WTC11 (cell line): Measurements from ENCODE around the gene UNC50. TPM values are rescaled to one million over a fixed set of nuclear protein-coding genes. Genes with fewer than 3 reads are reported as not detected.

ENCODE experiments used
- ATAC-seq: fragments of 200-7000 bp; cut with Tn5 transposase; 2 replicates; pipeline ENCODE4 v1.10.0; 2021; ENCODE audit warnings: mild to moderate bottlenecking, moderate library complexity
- CTCF ChIA-PET: fragments of 300-600 bp; sonication (Branson Sonifier 250); formaldehyde crosslinking; loops from one replicate; lab custom pipeline; 2021; ENCODE audit warnings: antibody characterized with exemption; lab: Charles Lee
- POLR2A ChIA-PET: fragments of 350-600 bp; sonication (Branson Sonifier 250); formaldehyde crosslinking; loops from one replicate; lab custom pipeline; 2021; ENCODE audit warnings: antibody characterized with exemption; lab: Charles Lee
- DNase-seq: peaks from one replicate; pipeline ENCODE4 v3.0.0; 2021; ENCODE audit warnings: low spot score
- H3K27ac Mint-ChIP-seq: 2 replicates; pipeline ENCODE4 v1.8.0; 2021; ENCODE audit warnings: mixed read lengths
- H3K27me3 Mint-ChIP-seq: 2 replicates; pipeline ENCODE4 v1.8.0; 2021; ENCODE audit warnings: low read depth, mild to moderate bottlenecking, moderate library complexity, mixed read lengths
- H3K36me3 Mint-ChIP-seq: 2 replicates; pipeline ENCODE4 v1.8.0; 2021; ENCODE audit warnings: mixed read lengths
- H3K4me1 Mint-ChIP-seq: 2 replicates; pipeline ENCODE4 v1.8.0; 2022; ENCODE audit warnings: mixed read lengths
- H3K4me3 Mint-ChIP-seq: 2 replicates; pipeline ENCODE4 v1.8.0; 2021; ENCODE audit warnings: mild to moderate bottlenecking, moderate library complexity, mixed read lengths
- H3K9me3 Mint-ChIP-seq: 2 replicates; pipeline ENCODE4 v1.8.0; 2021; ENCODE audit warnings: mixed read lengths
- CBFB ChIP-seq: sonication (generic); formaldehyde crosslinking; IDR thresholded peaks from 2 replicates; pipeline ENCODE4 v1.8.1; 2022; ENCODE audit warnings: mild to moderate bottlenecking, low read depth, missing genetic modification reagents
- CREB1 ChIP-seq: sonication (generic); formaldehyde crosslinking; IDR thresholded peaks from 2 replicates; pipeline ENCODE4 v1.8.0; 2023; ENCODE audit warnings: mild to moderate bottlenecking, missing genetic modification reagents
- CREM ChIP-seq: sonication (generic); formaldehyde crosslinking; IDR thresholded peaks from 2 replicates; pipeline ENCODE4 v1.8.1; 2022; ENCODE audit warnings: mild to moderate bottlenecking, missing genetic modification reagents, moderate library complexity
- E2F1 ChIP-seq: sonication (generic); formaldehyde crosslinking; IDR thresholded peaks from 2 replicates; pipeline ENCODE4 v1.8.0; 2022; ENCODE audit warnings: mild to moderate bottlenecking, missing genetic modification reagents
- HMGXB4 ChIP-seq: sonication (generic); formaldehyde crosslinking; IDR thresholded peaks from 2 replicates; pipeline ENCODE4 v1.8.1; 2023; ENCODE audit warnings: mild to moderate bottlenecking, moderate library complexity, missing genetic modification reagents
- NR3C1 ChIP-seq: sonication (generic); formaldehyde crosslinking; conservative IDR thresholded peaks from 2 replicates; pipeline ENCODE4 v1.8.1; 2023; ENCODE audit warnings: low read depth, mild to moderate bottlenecking, missing genetic modification reagents
- OVOL2 ChIP-seq: fragments of 250-450 bp; sonication (Bioruptor Pico); IDR thresholded peaks from 2 replicates; pipeline ENCODE4 v1.9.0; 2021; ENCODE audit warnings: mild to moderate bottlenecking, borderline replicate concordance
- RELA ChIP-seq: sonication (generic); formaldehyde crosslinking; IDR thresholded peaks from 2 replicates; pipeline ENCODE4 v1.8.1; 2022; ENCODE audit warnings: missing genetic modification reagents, mild to moderate bottlenecking, borderline replicate concordance
- SOX15 ChIP-seq: fragments of 250-450 bp; sonication (Bioruptor Pico); IDR thresholded peaks from 2 replicates; pipeline ENCODE4 v1.9.0; 2021; ENCODE audit warnings: mild to moderate bottlenecking
- TEAD4 ChIP-seq: sonication (generic); formaldehyde crosslinking; IDR thresholded peaks from 2 replicates; pipeline ENCODE4 v1.8.0; 2022; ENCODE audit warnings: mild to moderate bottlenecking, missing genetic modification reagents
- ZNF121 ChIP-seq: sonication (generic); formaldehyde crosslinking; IDR thresholded peaks from 2 replicates; pipeline ENCODE4 v1.8.0; 2023; ENCODE audit warnings: missing genetic modification reagents
- ZNF138 ChIP-seq: sonication (generic); formaldehyde crosslinking; conservative IDR thresholded peaks from 2 replicates; pipeline ENCODE4 v1.8.1; 2022; ENCODE audit warnings: mild to moderate bottlenecking, moderate library complexity, missing genetic modification reagents
- ZNF281 ChIP-seq: sonication (generic); formaldehyde crosslinking; IDR thresholded peaks from 2 replicates; pipeline ENCODE4 v1.8.0; 2023; ENCODE audit warnings: mild to moderate bottlenecking, missing genetic modification reagents
- ZNF512 ChIP-seq: sonication (generic); formaldehyde crosslinking; IDR thresholded peaks from 2 replicates; pipeline ENCODE4 v1.8.1; 2022; ENCODE audit warnings: missing genetic modification reagents, borderline replicate concordance
- ZSCAN18 ChIP-seq: fragments of 250-450 bp; sonication (Bioruptor Pico); IDR thresholded peaks from 2 replicates; pipeline ENCODE4 v2.1.2; 2022; ENCODE audit warnings: mild to moderate bottlenecking, moderate library complexity
- total RNA-seq: library from RNA; stranded (reverse); gene quantifications from 3 replicates; pipeline ENCODE4 v1.2.3, GENCODE V29; 2021
- TF ChIP-seq, protein P1 (sequence below): fragments of 200-600 bp; IDR thresholded peaks from 2 replicates; pipeline ENCODE4 v1.8.0; 2022; ENCODE audit warnings: antibody characterized with exemption

Gene UNC50
- total RNA-seq, 1 experiment from 2014 or later, result 26.7 TPM

DNA sequence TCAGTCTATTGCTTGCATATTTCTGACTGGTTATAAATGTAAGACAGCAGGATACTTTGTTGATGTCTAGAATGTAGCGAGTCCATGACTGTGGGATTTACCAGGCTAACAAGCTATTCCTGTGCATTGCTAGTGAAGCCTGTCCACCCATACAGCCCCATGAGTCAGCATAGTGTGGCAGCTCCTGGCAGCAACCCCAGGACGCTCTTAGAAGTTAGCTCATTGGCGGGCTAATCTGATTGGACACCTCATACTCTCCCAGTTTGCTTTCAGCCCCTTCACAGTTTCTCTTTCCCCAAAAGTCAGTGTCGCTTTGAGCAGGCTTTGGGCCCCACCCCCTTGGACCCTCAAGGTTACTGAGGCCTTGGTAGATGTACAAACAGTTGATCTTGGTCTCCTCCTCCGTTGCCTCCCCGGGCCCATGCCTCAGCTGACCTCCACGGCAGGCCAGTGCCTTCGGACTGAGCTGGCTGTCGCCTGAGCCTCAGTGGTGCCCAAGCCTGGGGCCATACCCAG lies 48.1 kb upstream of the UNC50 start:
- DNase-seq (no peak), ATAC-seq (no peak)
- Mint-ChIP-seq H3K27me3 (no peaks in the 10 kb centered on the region), H3K4me1 (no peaks in the 10 kb centered on the region), H3K36me3 (peaks cover 11% of the 10 kb centered on the region), H3K9me3 (no peaks in the 10 kb centered on the region), H3K27ac (no peak overlapping the region), H3K4me3 (no peak overlapping the region)
- TF ChIP-seq NR3C1 (CRISPR knock-in tag) (no peak), RELA (no peak), OVOL2 (CRISPR knock-in tag) (no peak), HMGXB4 (CRISPR knock-in tag) (no peak), CREM (no peak), ZSCAN18 (CRISPR knock-in tag) (no peak), ZNF281 (no peak), ZNF512 (no peak), CREB1 (CRISPR knock-in tag) (no peak), SOX15 (CRISPR knock-in tag) (no peak)
- TF ChIP-seq, protein P1, sequence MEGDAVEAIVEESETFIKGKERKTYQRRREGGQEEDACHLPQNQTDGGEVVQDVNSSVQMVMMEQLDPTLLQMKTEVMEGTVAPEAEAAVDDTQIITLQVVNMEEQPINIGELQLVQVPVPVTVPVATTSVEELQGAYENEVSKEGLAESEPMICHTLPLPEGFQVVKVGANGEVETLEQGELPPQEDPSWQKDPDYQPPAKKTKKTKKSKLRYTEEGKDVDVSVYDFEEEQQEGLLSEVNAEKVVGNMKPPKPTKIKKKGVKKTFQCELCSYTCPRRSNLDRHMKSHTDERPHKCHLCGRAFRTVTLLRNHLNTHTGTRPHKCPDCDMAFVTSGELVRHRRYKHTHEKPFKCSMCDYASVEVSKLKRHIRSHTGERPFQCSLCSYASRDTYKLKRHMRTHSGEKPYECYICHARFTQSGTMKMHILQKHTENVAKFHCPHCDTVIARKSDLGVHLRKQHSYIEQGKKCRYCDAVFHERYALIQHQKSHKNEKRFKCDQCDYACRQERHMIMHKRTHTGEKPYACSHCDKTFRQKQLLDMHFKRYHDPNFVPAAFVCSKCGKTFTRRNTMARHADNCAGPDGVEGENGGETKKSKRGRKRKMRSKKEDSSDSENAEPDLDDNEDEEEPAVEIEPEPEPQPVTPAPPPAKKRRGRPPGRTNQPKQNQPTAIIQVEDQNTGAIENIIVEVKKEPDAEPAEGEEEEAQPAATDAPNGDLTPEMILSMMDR, result no peak
- ChIA-PET POLR2A (no interaction called here), CTCF (no interaction called here)

GRCh38 chr2:98561018-98561417 lies 47.4 kb upstream of the UNC50 start:
- no peaks in the 10 kb centered on the region for H3K4me1 Mint-ChIP-seq
- DNase-seq (no peak), ATAC-seq (no peak)
- H3K36me3 Mint-ChIP-seq, result peaks cover 11% of the 10 kb centered on the region
- CTCF ChIA-PET, result no interaction called here
- H3K27me3 Mint-ChIP-seq, result no peaks in the 10 kb centered on the region
- no peak overlapping the region for H3K4me3 Mint-ChIP-seq
- POLR2A ChIA-PET, result no interaction called here
- no peaks in the 10 kb centered on the region for H3K9me3 Mint-ChIP-seq
- TF ChIP-seq ZNF138 (no peak), ZNF121 (CRISPR knock-in tag) (no peak), E2F1 (CRISPR knock-in tag) (no peak), CBFB (no peak), TEAD4 (CRISPR knock-in tag) (no peak)
- no peak overlapping the region for H3K27ac Mint-ChIP-seq
